ENCODE measurements around the gene MRPL48. TPM values are rescaled to one million over a fixed set of nuclear protein-coding genes. Genes with fewer than 3 reads are reported as not detected.
"Not testable (repeated sequence)": the region's sequence is repeated elsewhere in the genome, so short reads cannot be mapped to it uniquely, and the experiment has no call there.

Gene MRPL48
- total RNA-seq, 2 donors from 2014 or later = 14.8 to 23.7 TPM

DNA sequence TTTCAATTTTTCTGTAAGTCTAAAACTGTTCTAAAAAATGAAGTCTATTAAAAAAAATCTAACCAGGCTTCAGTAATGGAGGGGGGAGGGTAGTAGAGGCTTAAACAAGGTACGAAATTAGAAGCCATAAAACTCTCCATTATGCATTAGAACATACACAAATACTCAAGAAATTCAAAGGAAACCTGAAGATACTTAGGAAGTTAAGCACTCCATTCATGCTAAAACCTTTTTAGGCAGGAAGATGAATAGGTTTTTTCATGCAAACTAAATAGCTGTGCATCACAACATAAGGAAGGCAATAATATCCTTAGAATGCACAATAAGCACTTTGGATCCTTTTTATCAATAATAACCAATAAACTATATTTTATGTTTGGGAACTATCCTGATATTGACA lies 29.2 kb upstream of the MRPL48 start:
- H3K4me3 Mint-ChIP-seq = peak overlapping the region; percentile 36
- peaks cover 34% of the 10 kb centered on the region for H3K4me1 Mint-ChIP-seq
- ATAC-seq (no peak), DNase-seq (no peak)
- H3K9me3 ChIP-seq (ENCODE audit: control insufficient read depth, low read length, poor library complexity, severe bottlenecking) = no peaks in the 10 kb centered on the region
- peaks cover 2% of the 10 kb centered on the region for H3K36me3 Mint-ChIP-seq (ENCODE audit: low read depth)
- no peaks in the 10 kb centered on the region for H3K27me3 Mint-ChIP-seq
- peak overlapping the region; percentile 90 for H3K27ac Mint-ChIP-seq

DNA sequence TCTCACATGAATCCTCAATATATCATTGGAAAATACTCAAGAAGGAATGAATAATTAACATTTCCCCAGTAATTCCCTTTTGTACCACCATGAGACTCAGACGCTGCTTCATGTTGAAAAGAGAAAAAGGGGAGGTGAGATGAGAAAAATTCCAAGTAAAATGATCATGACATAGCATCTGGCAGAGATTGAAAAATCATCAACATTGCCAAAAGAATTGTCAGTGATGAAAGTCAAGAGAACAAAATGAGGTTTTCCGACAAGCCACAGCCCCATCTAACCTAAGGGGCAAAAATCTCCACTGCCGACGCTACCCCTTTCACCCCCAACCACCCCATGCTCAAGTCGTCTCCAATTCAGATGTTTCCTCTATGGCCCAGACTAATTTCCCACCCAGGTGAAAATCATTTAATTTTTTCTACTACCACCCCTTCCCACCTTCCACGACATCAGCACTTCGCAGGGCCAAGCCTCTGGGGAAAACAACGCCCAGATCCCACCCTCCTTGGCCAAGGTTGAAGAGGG lies 28.0 kb upstream of the MRPL48 start:
- H3K9me3 ChIP-seq (ENCODE audit: control insufficient read depth, low read length, poor library complexity, severe bottlenecking) = no peaks in the 10 kb centered on the region
- Mint-ChIP-seq H3K4me3 (peak overlapping the region; percentile 96), H3K4me1 (peaks cover 27% of the 10 kb centered on the region), H3K36me3 (ENCODE audit: low read depth) (peaks cover 2% of the 10 kb centered on the region), H3K27ac (peak overlapping the region; percentile 90), H3K27me3 (no peaks in the 10 kb centered on the region)
- ATAC-seq (no peak), DNase-seq (no peak)

DNA sequence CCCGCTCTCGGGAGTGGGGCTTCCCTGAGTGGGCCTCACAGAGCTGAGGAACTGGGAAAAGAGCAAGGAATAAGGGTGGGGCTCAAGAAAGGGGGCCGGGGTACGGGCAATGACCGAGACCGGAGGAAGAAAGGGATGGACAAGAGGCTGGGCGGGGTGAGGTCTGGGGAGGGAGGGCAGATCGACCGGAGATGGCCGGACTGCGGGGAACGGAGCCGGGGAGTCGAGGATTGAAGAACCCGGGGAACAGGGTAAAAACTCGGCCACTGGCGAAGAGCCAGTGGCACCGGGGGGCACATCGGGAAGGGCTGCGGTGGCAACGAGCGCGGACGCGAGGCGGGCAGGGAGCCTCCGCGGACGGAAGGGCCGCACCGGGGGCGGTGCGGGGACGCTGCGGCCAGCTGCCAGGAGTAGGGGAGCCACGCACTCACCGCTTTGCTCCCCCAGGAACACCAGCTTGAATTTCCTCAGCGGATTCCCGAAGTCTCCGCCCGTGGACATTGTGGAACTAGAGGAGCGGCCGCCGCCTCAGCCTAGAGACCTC lies 27.5 kb upstream of the MRPL48 start:
- H3K4me1 Mint-ChIP-seq = peaks cover 27% of the 10 kb centered on the region
- ATAC-seq = no peak
- peaks cover 2% of the 10 kb centered on the region for H3K36me3 Mint-ChIP-seq (ENCODE audit: low read depth)
- no peaks in the 10 kb centered on the region for H3K9me3 ChIP-seq (ENCODE audit: control insufficient read depth, low read length, poor library complexity, severe bottlenecking)
- DNase-seq = no peak
- H3K27me3 Mint-ChIP-seq = peaks cover 3% of the 10 kb centered on the region
- peak overlapping the region; percentile 96 for H3K4me3 Mint-ChIP-seq
- H3K27ac Mint-ChIP-seq = peak overlapping the region; percentile 90

DNA sequence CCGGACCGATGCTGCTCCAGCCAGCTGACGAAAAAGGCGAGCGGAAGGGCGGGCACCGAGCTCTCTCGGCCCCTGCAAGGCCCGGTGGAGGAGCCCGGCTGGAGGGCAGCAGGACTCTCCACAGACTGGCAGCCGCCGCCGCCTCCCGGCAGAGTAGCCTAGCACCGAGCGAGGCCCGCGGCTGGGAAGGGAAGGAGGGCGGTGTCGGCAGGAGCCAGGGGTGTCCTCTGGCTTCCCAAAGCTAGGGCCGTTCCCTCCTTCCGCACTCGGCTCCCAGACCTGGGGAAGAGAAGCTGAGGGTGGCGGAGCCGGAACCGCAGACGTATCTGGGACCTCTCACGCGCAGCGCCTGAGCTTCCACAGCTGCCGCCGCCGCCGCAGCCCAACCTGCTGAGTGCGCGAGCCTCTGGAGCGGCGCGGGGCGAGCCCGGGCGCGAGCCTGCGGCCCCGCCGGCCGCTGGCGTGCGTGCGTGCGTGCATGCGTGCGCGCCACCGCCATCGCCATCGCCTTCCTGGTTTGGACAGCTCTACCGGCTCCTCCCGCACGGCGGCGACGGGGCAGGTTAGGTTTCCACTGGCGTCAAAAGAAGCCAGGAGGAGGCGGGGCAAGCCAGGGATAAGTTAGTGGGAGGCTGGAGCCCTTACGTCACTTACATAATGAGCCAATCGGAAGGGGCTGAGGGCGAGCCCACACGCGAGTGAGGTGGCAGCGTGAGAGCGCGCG lies 26.8 kb upstream of the MRPL48 start, which contains the start of gene RAB6A:
Gene RAB6A (minus strand): TSS at position 396 of the 724 bp plus-strand sequence. CDS start 439 bp downstream, outside the sequence.
- peaks cover 6% of the 10 kb centered on the region for H3K27me3 Mint-ChIP-seq
- peak within 1 kb of the TSS; percentile 96 for H3K4me3 Mint-ChIP-seq
- peaks cover 25% of the 10 kb centered on the region for H3K4me1 Mint-ChIP-seq
- no peaks in the 10 kb centered on the region for H3K9me3 ChIP-seq (ENCODE audit: control insufficient read depth, low read length, poor library complexity, severe bottlenecking)
- ATAC-seq (peak; percentile 91), DNase-seq (peak; percentile 98 to 99 (median 98))
- peaks cover 2% of the 10 kb centered on the region for H3K36me3 Mint-ChIP-seq (ENCODE audit: low read depth)
- peak within 1 kb of the TSS; percentile 90 for H3K27ac Mint-ChIP-seq

DNA sequence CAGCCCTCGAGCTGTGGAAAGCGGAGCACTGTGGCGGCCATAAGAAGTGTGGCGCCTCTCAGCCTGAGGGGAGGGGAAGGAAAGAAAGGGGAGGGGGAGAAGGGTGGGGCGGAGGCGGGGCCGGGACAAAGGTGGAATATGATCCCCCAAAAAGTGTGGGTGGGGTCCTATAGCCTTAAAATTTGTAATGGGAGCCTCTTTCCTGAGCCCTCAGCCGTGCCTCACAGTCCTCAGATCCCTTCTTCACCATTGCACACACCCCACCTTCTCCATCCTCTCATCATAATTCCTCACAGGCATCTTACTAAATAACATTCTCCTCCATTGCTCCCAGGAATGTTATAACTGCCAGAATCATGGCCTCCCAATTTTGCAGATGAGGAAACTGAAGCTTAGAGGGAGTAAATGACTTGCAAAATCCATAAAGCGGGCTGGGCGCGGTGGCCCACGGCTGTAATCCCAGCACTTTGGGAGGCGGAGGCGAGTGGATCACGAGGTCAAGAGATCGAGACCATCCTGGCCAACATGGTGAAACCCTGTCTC lies 26.2 kb upstream of the MRPL48 start:
- peaks cover 25% of the 10 kb centered on the region for H3K4me1 Mint-ChIP-seq
- no peak for DNase-seq

DNA sequence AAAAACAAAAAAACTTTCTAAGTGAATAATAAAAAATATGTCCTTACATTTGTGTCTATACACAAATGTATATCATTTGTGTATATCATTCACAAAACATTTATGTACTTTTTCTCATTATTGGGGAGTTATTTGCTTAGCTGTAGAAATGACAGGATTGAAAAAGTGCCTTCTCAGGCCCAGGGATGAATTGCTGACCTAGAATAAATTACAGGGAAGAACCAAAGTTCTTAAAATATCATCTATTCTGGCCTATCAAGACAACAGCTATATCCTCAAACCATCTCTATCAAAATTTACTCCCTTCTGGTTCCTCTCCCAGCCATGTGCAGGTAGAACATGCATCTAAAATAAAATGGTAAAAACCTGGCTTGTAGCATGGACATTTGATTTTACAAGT lies 24.9 kb upstream of the MRPL48 start:
- Mint-ChIP-seq H3K4me3 (no peak overlapping the region), H3K36me3 (ENCODE audit: low read depth) (peaks cover 2% of the 10 kb centered on the region), H3K27me3 (peaks cover 23% of the 10 kb centered on the region), H3K4me1 (peaks cover 22% of the 10 kb centered on the region), H3K27ac (no peak overlapping the region)
- H3K9me3 ChIP-seq (ENCODE audit: control insufficient read depth, low read length, poor library complexity, severe bottlenecking) = no peaks in the 10 kb centered on the region
- ATAC-seq (no peak), DNase-seq (no peak)

More for the DNA sequence above, 26.2 kb upstream of the MRPL48 start:
- Mint-ChIP-seq H3K36me3 (ENCODE audit: low read depth) (peaks cover 2% of the 10 kb centered on the region), H3K27me3 (peaks cover 11% of the 10 kb centered on the region), H3K4me3 (peak overlapping the region; percentile 96), H3K27ac (peak overlapping the region; percentile 90)
- peak; percentile 8 for ATAC-seq
- H3K9me3 ChIP-seq (ENCODE audit: control insufficient read depth, low read length, poor library complexity, severe bottlenecking) = no peaks in the 10 kb centered on the region

DNA sequence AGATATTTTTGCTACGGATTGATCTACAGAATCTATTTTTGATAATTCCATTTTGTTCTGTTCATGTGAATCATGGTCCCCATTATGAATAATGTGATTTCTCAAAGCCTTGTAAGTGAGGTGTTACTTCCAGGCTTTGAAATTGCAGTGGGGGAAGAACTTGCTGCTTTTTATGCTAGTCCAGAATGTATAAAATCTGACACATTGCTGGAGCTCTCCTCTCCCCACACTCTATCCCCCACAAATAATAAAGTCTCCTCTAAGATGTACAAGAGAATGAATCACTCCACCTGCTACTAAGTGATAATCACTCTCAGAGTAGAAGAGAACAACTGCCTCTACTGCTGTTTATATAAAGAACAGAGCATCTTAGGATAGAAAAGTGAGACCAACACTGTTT lies 20.9 kb upstream of the MRPL48 start:
- no peak for ATAC-seq

DNA sequence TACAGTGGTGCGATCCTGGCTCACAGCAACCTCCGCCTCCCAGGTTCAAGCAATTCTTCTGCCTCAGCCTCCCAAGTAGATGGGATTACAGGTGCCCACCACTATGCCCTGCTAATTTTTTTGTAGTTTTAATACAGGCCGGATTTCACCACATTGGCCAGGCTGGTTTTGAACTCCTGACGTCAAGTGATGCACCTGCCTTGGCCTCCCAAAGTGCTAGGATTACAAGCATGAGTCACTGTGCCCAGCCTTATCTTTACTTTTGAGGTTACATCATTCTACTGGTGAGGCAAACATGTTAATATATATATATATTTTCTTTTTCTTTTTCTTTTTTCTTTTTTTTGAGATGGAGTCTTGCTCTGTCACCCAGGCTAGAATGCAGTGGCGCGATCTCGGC lies 16.9 kb upstream of the MRPL48 start:
- DNase-seq = not testable (repeated sequence)

More for the DNA sequence above, 20.9 kb upstream of the MRPL48 start:
- H3K4me1 Mint-ChIP-seq = no peaks in the 10 kb centered on the region
- H3K27ac Mint-ChIP-seq = no peak overlapping the region
- peaks cover 27% of the 10 kb centered on the region for H3K27me3 Mint-ChIP-seq
- H3K36me3 Mint-ChIP-seq (ENCODE audit: low read depth) = no peaks in the 10 kb centered on the region
- H3K9me3 ChIP-seq (ENCODE audit: control insufficient read depth, low read length, poor library complexity, severe bottlenecking) = no peaks in the 10 kb centered on the region
- no peak for DNase-seq
- no peak overlapping the region for H3K4me3 Mint-ChIP-seq

DNA sequence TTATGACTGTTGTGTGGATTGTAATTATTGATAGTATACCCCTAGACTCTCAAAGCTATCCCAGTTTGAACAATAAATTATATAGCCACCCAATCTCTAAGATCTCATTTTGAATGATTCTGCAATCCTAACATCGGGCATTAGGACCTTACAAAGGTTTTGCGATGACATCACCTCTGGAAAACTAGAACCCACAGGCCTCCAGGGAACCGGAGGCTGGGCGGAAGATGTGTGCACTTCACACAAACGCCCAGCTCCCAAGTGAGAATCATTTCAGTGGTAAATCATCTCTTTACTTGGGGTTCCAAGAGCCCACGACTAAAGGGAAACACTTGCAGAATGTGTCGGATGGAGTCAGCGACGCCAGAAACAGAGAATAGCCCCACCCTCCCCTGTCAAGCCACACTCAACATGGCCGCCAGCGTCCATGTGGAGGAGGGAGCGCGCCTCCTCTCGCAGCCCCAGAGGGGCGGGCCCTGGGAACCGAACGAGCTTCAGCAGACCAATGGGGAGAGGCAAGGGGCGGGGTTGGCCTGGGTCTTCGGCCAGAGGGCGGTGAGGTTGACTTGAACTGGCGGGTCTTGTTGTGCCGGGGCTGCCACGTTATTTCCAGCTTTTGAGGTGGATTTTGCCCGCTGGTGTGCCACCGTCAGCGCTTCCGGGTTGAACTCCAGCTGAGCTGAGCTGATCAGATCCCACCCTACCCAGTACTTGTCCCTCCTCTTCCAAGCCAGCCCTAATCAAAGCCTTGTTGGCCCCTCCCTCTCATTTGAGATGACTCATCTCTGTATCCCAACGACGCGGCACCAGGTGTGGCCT lies 8.4 kb upstream of the MRPL48 start:
- ATAC-seq (peak; percentile 97), DNase-seq (peak; percentile 94 to 95 (median 95))
- Mint-ChIP-seq H3K4me3 (peak overlapping the region; percentile 86), H3K27me3 (no peaks in the 10 kb centered on the region), H3K27ac (peak overlapping the region; percentile 89), H3K4me1 (peaks cover 7% of the 10 kb centered on the region), H3K36me3 (ENCODE audit: low read depth) (peaks cover 2% of the 10 kb centered on the region)
- H3K9me3 ChIP-seq (ENCODE audit: control insufficient read depth, low read length, poor library complexity, severe bottlenecking) = no peaks in the 10 kb centered on the region

More for the DNA sequence above, 16.9 kb upstream of the MRPL48 start:
- H3K4me3 Mint-ChIP-seq; H3K27ac Mint-ChIP-seq; H3K36me3 Mint-ChIP-seq (ENCODE audit: low read depth); H3K9me3 ChIP-seq (ENCODE audit: control insufficient read depth, low read length, poor library complexity, severe bottlenecking); H3K4me1 Mint-ChIP-seq; ATAC-seq: not testable (repeated sequence)
- H3K27me3 Mint-ChIP-seq = peaks cover 28% of the 10 kb centered on the region

DNA sequence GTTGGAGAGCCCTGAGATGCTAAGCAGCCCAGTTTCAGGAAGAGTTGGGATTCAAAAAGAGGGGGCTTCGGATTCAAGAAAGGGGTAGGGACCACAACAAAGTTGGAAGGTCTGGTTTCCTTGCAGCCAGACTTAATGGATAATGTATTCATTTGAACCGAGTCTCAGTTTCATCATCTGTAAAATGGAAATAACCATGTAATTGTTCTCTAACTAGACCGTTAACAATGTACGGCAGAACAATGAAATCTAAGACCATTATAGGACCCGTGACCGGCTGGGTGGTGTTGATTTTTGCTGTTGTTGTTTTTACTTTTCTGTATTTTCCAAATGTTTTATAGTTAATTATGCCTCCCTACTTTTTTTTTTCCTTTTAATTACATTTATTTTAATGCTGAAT lies 6.4 kb upstream of the MRPL48 start:
- Mint-ChIP-seq H3K4me3 (no peak overlapping the region), H3K27me3 (no peaks in the 10 kb centered on the region), H3K4me1 (peaks cover 10% of the 10 kb centered on the region), H3K27ac (peak overlapping the region; percentile 68), H3K36me3 (ENCODE audit: low read depth) (peaks cover 4% of the 10 kb centered on the region)
- DNase-seq (no peak), ATAC-seq (no peak)
- H3K9me3 ChIP-seq (ENCODE audit: control insufficient read depth, low read length, poor library complexity, severe bottlenecking) = no peaks in the 10 kb centered on the region

DNA sequence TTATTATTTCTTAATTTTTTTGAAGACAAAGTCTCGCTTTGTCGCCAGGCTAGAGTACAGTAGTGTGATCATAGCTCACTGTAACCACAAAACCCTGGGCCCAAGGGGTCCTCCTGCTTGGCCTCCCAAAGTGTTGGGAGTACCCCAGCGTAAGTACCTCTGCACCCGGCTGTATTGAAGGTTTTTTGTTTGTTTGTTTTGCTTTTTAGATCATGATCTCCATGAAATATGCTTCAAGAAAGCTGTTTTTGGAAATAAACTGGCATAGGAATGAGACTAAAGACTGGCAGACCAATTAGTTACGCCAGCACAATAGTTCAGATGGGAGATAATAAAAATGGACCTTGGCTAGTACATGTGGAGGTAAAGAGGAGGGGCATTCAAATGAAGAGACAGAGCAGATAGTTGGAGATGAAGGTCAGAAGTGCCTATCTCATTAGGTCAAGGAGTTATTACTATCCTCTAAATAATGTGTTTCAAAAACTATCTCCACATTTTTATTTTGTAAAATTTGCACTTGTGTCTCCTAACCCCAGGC lies 4.1 kb upstream of the MRPL48 start:
- Mint-ChIP-seq H3K4me1 (peaks cover 16% of the 10 kb centered on the region), H3K36me3 (ENCODE audit: low read depth) (peaks cover 6% of the 10 kb centered on the region), H3K4me3 (no peak overlapping the region), H3K27ac (no peak overlapping the region), H3K27me3 (no peaks in the 10 kb centered on the region)
- DNase-seq = no peak
- no peak for ATAC-seq
- no peaks in the 10 kb centered on the region for H3K9me3 ChIP-seq (ENCODE audit: control insufficient read depth, low read length, poor library complexity, severe bottlenecking)

DNA sequence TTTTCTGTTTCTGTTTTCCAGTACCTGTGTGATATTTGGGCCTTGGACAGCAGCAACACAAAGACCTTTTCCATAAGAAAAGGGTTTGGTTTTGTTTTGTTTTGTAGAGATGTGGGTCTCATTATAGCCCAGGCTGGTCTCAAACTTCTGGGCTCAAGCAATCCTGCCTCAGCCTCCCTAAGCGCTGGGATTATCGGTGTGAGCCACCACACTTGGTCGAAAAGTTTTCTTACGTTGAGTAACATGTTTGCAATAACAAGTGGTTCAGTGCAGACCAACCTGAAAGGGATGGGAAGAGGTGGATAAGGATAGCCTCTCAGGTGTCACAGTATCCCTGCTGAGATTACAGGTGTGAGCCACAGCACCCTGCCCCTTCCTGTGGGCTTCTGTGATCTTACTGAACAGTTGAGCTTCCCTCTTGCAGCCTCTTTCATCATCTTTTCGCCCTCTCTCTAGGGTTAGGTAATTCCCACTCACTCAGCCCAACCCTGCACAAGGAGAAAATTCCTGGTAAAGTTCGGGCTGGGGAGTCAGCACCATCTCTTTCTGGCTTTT lies 3.5 kb upstream of the MRPL48 start:
- no peak overlapping the region for H3K27ac Mint-ChIP-seq
- peaks cover 6% of the 10 kb centered on the region for H3K36me3 Mint-ChIP-seq (ENCODE audit: low read depth)
- no peak overlapping the region for H3K4me3 Mint-ChIP-seq
- no peaks in the 10 kb centered on the region for H3K9me3 ChIP-seq (ENCODE audit: control insufficient read depth, low read length, poor library complexity, severe bottlenecking)
- DNase-seq (no peak), ATAC-seq (no peak)
- no peaks in the 10 kb centered on the region for H3K27me3 Mint-ChIP-seq
- H3K4me1 Mint-ChIP-seq = peaks cover 14% of the 10 kb centered on the region

All from T-helper 17 cell (primary cell).